ENCODE measurements around the gene TUBB8B.
"Not testable (repeated sequence)": the region's sequence is repeated elsewhere in the genome, so short reads cannot be mapped to it uniquely, and the experiment has no call there.

Gene TUBB8B

GRCh38 chr18:12773-13172 is 36.6 kb downstream of the TUBB8B start:
- not testable (repeated sequence) for DNase-seq (ENCODE audit: low read depth, low spot score)

GRCh38 chr18:11383-12274 is 37.8 kb downstream of the TUBB8B start:
- DNase-seq (ENCODE audit: low read depth, low spot score): not testable (repeated sequence)

GRCh38 chr18:10624-11184 is 38.7 kb downstream of the TUBB8B start:
- not testable (repeated sequence) for DNase-seq (ENCODE audit: low read depth, low spot score)

GRCh38 chr18:9937-10336 is 39.5 kb downstream of the TUBB8B start:
- DNase-seq (ENCODE audit: low read depth, low spot score): not testable (repeated sequence)

Measured in activated CD4-positive, CD25-positive, alpha-beta regulatory T cell treated with anti-CD3 and anti-CD28 coated beads, Interleukin-2, amount 50 U/mL, for 16 hours (primary cell).